HG03442 (cell line): ENCODE measurements around the gene FRAT1.

Experiments used
- ATAC-seq: cut with Tn5 transposase; IDR thresholded peaks from one replicate; pipeline ENCODE4 v1.9.1; 2021; ENCODE audit warnings: mild to moderate bottlenecking, moderate library complexity; ENCODE audit not compliant: unreplicated experiment

Gene FRAT1

DNA sequence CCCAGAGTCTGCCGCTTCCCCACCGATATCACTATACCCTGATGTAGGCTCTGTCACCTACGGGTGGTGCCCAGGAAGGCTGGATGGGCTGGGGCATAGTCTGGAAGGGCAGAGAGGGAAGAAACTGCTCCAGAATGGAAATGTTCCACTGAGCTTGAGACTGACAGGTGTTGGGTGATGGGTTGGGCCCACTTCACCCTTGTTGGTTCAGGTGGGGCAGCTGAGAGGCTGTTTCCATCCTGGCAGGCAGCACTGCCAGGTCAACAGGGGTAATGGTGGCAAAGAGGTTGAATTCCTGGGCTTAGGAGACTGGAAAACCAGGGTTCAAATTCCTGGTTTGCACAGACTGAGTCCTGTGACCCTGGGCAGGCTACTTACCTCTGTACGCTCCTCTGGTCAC is 44.0 kb downstream of the FRAT1 start:
- ATAC-seq = no peak

- no peak for ATAC-seq
Measured at GRCh38 chr10:97365761-97366351, 46.8 kb downstream of the FRAT1 start.

DNA sequence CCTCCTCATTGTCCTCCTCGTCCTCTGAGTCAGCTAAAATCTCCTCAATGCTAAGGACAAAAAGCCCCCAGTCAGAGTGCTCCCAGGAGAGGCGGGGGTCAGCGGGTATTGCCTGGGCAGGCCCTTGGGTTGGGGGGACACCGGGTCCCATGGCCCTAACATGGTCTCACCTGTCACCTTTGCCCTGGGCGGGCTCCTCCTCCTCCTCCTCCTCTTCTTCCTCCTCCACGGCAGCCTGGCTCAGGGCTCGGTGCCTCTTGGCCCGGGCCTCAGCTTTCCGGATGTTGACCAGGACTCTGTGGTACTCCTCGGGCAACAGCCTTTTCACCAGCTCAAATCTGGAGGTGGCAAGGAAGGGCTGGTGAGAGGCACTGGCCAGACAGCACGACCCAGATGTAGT is 47.5 kb downstream of the FRAT1 start:
- ATAC-seq = no peak

DNA sequence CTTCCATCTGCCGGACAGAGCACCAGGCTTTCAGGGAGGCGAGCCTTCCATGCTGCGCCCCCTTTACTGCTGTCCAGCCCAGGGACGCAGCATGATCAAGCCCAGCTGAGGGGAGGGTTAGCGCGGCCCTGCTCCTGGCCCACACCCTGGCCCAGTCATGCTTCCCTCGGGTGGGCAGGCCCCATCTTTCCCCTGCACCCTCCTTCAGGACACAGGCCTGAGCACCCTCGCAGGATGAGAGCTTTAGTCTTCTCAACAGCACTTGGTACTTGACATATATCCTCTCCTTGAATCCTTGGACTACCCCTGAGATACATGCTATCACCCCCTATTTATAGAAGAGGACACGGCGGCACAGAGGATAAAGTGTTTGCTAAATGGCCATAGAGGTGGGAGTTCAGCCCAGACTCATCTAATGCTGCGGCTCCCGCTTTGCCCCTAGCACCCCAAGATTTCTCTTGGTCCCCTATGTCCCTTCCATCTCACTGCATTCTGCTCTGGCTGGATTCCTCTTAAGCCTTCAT is 48.1 kb downstream of the FRAT1 start:
- ATAC-seq = no peak
